Karpas-422 (cell line): ENCODE measurements around the gene LYRM4. TPM values are rescaled to one million over a fixed set of nuclear protein-coding genes. Genes with fewer than 3 reads are reported as not detected.
A peak's percentile ranks its signal among the peaks of the same experiment; 100 is the strongest.

ENCODE experiments used
- DNase-seq: peaks from one replicate; pipeline ENCODE4 v3.0.0-alpha.2; 2015
- H2AFZ ChIP-seq: fragments of 200-600 bp; sonication (generic); 2 replicates; pipeline ENCODE4 v1.6.1; 2014; ENCODE audit warnings: antibody characterized with exemption, low read length, mixed read lengths
- H3K27ac ChIP-seq: fragments of 200-600 bp; sonication (generic); 2 replicates; pipeline ENCODE4 v1.5.1; 2014; ENCODE audit warnings: mild to moderate bottlenecking, low read length, moderate library complexity
- H3K27me3 ChIP-seq: fragments of 200-600 bp; sonication (generic); 2 replicates; pipeline ENCODE4 v1.6.1; 2014; ENCODE audit warnings: low read length, mixed read lengths
- H3K36me3 ChIP-seq: fragments of 200-600 bp; sonication (generic); 2 replicates; pipeline ENCODE4 v1.6.1; 2014; ENCODE audit warnings: low read length, mixed read lengths; ENCODE audit not compliant: insufficient read depth
- H3K4me1 ChIP-seq: fragments of 200-600 bp; sonication (generic); 2 replicates; pipeline ENCODE4 v1.6.1; 2014; ENCODE audit warnings: mild to moderate bottlenecking, low read length, mixed read lengths
- H3K4me2 ChIP-seq: fragments of 200-600 bp; sonication (generic); 2 replicates; pipeline ENCODE4 v1.6.1; 2014; ENCODE audit warnings: low read length, low read depth, mild to moderate bottlenecking; ENCODE audit not compliant: poor library complexity, severe bottlenecking
- H3K4me3 ChIP-seq: fragments of 200-600 bp; sonication (generic); 2 replicates; pipeline ENCODE4 v1.5.1; 2014; ENCODE audit warnings: mild to moderate bottlenecking, antibody characterized with exemption, low read length, mixed read lengths
- H3K79me2 ChIP-seq: fragments of 200-600 bp; sonication (generic); 2 replicates; pipeline ENCODE4 v1.6.1; 2014; ENCODE audit warnings: mild to moderate bottlenecking, low read length, mixed read lengths
- H3K9ac ChIP-seq: fragments of 200-600 bp; sonication (generic); 2 replicates; pipeline ENCODE4 v1.6.0; 2014; ENCODE audit warnings: low read length
- H3K9me2 ChIP-seq: fragments of 200-600 bp; sonication (generic), shearing (Covaris generic); replicated peaks from 2 replicates; pipeline ENCODE4 v1.6.0; 2014; ENCODE audit warnings: mild to moderate bottlenecking, low read length, moderate library complexity; ENCODE audit not compliant: insufficient read depth
- H3K9me3 ChIP-seq: fragments of 300-700, 200-600 bp; sonication (generic); 2 replicates; pipeline ENCODE4 v1.6.1; 2014; ENCODE audit warnings: low read length, mixed read lengths
- H4K20me1 ChIP-seq: fragments of 200-600 bp; sonication (generic); 2 replicates; pipeline ENCODE4 v1.6.1; 2014; ENCODE audit warnings: mild to moderate bottlenecking, antibody characterized with exemption, low read length, low read depth; ENCODE audit not compliant: insufficient read depth
- total RNA-seq: library from RNA; depleted of rRNA; stranded (reverse); fragments of >200 nt; shearing (Covaris generic); gene quantifications from 2 replicates; pipeline ENCODE4 v1.2.3, GENCODE V29; 2014; ENCODE audit warnings: low replicate concordance

LYRM4 gene
- total RNA-seq, 1 experiment from 2014 or later = 50.5 TPM

DNA sequence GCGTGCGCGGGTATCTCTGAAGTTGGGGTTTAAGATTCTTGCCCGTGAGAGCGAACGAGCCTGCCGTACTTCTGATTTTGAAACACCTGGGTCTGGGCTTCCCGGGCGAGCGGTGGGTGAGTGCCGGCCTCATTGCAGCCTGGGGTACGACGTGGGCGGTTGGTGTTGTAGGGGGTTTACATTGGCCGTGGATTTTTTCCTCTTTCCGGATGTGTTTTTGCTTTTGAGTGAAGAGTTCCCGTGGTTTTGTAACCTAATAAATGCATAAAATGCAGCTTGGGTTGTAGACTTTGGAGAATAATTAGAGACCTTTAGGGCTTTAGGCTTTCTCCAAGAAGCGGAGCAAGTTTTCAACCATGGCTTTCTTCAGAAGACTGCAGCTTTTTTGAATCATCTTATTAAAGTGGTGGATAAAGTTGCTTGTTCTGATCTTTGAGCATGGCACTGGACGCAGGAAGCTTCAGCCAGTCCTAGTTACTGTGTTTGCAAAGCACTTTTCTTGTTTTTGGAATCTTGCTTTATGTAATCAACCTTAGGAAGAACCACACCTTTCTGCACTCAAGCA, 877 bp upstream of the LYRM4 start:
- peaks cover 31% of the 10 kb centered on the region for H3K4me1 ChIP-seq
- H3K4me2 ChIP-seq = peak overlapping the region; percentile 83
- H3K79me2 ChIP-seq = peaks cover 79% of the 10 kb centered on the region
- peak overlapping the region; percentile 86 for H2AFZ ChIP-seq
- H3K9me2 ChIP-seq = no peaks in the 10 kb centered on the region
- H3K4me3 ChIP-seq = peak overlapping the region; percentile 90
- H4K20me1 ChIP-seq = no peaks in the 10 kb centered on the region
- peak overlapping the region; percentile 80 for H3K9ac ChIP-seq
- H3K27me3 ChIP-seq = no peaks in the 10 kb centered on the region
- H3K36me3 ChIP-seq = peaks cover 10% of the 10 kb centered on the region; the same call in 1 of the 2 replicates
- no peaks in the 10 kb centered on the region for H3K9me3 ChIP-seq
- peak overlapping the region; percentile 81 for H3K27ac ChIP-seq
- no peak for DNase-seq

DNA sequence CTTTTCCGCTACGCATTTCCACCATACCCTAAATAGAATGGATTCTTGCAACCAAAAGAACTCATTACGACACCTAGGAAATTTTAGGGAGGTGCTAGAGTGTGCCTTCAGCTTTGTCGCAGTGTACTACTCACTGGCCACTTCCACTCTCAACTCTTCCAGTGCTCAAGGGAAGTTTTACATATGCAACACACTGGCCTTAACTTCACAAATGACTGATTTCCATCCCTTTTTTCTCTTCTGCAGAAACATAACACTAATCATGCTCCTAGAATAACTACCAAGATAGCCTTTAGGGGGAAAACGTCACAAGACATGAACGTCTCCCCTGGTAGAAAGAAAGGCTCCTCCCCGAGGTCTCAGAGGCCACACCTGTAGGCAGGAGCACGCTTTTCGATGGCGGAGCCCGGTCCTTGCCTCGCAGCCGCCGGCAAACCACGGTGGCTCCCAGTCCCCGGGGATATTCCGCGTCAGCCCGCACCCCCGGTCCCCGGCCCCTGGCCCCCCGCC, 584 bp downstream of the LYRM4 start:
- Histone ChIP-seq H4K20me1 (no peaks in the 10 kb centered on the region), H2AFZ (peak overlapping the region; percentile 65; the same call in 1 of the 2 replicates), H3K27me3 (no peaks in the 10 kb centered on the region), H3K9ac (peak overlapping the region; percentile 80), H3K4me3 (peak overlapping the region; percentile 90), H3K36me3 (peaks cover 10% of the 10 kb centered on the region; the same call in 1 of the 2 replicates), H3K4me2 (peak overlapping the region; percentile 83), H3K9me3 (no peaks in the 10 kb centered on the region), H3K4me1 (peaks cover 31% of the 10 kb centered on the region), H3K27ac (peak overlapping the region; percentile 55), H3K79me2 (peaks cover 77% of the 10 kb centered on the region), H3K9me2 (no peaks in the 10 kb centered on the region)
- DNase-seq = peak; percentile 92

DNA sequence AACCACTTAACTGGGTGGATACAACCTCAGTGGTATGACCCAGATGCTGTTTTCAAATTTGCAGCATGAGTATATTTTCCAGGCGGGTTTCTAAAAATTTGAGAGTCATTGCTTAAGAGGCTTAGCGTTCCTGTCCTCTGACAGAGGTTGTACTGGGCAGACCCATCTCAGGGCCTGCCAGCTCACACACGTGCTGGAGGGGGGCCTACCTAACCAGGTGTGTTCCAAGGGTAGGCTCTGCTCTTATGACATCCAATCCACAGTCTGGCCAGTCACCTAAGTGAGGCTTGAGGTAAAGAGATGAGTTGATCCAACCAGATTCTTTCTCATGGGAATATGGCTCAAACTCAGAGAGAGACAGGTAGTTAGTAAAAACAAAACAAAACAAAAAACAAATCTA, 1.3 kb downstream of the LYRM4 start:
- H3K4me3 ChIP-seq = peak overlapping the region; percentile 90
- no peaks in the 10 kb centered on the region for H4K20me1 ChIP-seq
- no peaks in the 10 kb centered on the region for H3K9me3 ChIP-seq
- H2AFZ ChIP-seq = no peak overlapping the region
- peaks cover 81% of the 10 kb centered on the region for H3K79me2 ChIP-seq
- H3K4me2 ChIP-seq = peak overlapping the region; percentile 83
- no peaks in the 10 kb centered on the region for H3K9me2 ChIP-seq
- H3K4me1 ChIP-seq = peaks cover 31% of the 10 kb centered on the region
- H3K27ac ChIP-seq = peak overlapping the region; percentile 55; the same call in 1 of the 2 replicates
- DNase-seq = no peak
- H3K9ac ChIP-seq = peak overlapping the region; percentile 80
- peaks cover 16% of the 10 kb centered on the region; the same call in 1 of the 2 replicates for H3K36me3 ChIP-seq
- no peaks in the 10 kb centered on the region for H3K27me3 ChIP-seq

DNA sequence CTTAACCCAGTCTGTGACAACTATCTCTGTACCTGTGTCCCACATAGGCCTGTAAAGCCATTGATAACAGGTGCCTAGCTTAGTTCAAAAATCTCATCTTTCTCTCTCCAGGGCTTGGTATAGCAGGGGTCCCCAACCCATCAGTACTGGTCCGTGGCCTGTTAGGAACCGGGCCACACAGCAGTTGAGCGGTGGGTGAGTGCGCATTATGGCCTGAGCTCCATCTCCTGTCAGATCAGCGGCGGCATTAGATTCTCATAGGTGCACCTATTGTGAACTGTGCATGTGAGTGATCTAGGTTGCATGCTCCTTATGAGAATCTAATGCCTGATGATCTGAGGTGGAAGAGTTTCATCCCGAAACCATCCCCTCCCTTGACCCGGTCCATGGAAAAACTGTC, 3.4 kb downstream of the LYRM4 start:
- Histone ChIP-seq H3K36me3 (peaks cover 28% of the 10 kb centered on the region), H3K9me3 (no peaks in the 10 kb centered on the region), H3K27me3 (no peaks in the 10 kb centered on the region), H3K4me2 (no peak overlapping the region), H3K27ac (no peak overlapping the region), H2AFZ (no peak overlapping the region), H3K4me1 (peaks cover 19% of the 10 kb centered on the region), H4K20me1 (no peaks in the 10 kb centered on the region), H3K9me2 (no peaks in the 10 kb centered on the region), H3K79me2 (peaks cover 79% of the 10 kb centered on the region), H3K4me3 (no peak overlapping the region), H3K9ac (no peak overlapping the region)
- no peak for DNase-seq

DNA sequence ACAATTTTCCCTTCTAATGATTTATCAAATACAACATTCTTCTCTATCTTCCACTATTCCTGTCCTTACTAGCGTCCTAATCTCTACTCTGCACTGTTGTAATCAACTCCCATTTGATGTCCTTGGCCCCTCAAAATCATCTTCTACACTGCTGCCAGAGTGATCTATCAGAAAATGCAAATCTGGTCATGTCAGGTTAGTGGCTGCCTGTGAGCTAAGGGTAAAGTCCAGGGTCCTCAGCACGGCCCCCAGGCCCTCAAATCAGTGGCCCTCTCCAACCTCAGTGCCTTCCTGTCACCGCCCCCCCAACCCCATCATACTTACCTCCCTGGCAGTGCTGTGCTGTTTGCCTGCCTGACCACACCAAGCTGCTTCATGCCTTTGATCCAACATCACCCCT, 3.8 kb downstream of the LYRM4 start:
- Histone ChIP-seq H3K4me1 (peaks cover 15% of the 10 kb centered on the region), H3K9me2 (no peaks in the 10 kb centered on the region), H3K36me3 (peaks cover 28% of the 10 kb centered on the region), H3K4me3 (no peak overlapping the region), H3K27ac (no peak overlapping the region), H3K79me2 (peaks cover 79% of the 10 kb centered on the region), H4K20me1 (no peaks in the 10 kb centered on the region), H3K4me2 (no peak overlapping the region), H3K9ac (no peak overlapping the region), H2AFZ (no peak overlapping the region), H3K27me3 (no peaks in the 10 kb centered on the region), H3K9me3 (no peaks in the 10 kb centered on the region)
- DNase-seq = no peak

DNA sequence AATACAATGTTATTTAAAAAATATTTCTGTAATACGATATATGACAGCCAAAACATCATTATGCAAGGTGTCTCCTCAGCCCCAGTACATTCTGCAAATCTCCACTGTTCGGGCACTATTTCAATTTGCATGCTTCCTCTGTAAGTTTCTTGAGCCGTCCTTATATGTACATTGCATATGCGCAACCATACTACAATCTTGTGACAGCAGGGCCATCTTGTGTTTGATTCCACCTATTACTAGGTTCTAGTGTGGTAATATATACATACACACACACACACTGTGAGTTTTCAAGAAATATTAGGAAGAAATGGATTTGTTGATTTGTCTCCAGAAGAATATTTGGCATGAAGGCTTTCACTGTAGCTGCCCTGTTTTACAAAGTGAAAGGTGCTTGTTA, 9.8 kb downstream of the LYRM4 start:
- H3K79me2 ChIP-seq = peaks cover 93% of the 10 kb centered on the region
- no peak for DNase-seq

DNA sequence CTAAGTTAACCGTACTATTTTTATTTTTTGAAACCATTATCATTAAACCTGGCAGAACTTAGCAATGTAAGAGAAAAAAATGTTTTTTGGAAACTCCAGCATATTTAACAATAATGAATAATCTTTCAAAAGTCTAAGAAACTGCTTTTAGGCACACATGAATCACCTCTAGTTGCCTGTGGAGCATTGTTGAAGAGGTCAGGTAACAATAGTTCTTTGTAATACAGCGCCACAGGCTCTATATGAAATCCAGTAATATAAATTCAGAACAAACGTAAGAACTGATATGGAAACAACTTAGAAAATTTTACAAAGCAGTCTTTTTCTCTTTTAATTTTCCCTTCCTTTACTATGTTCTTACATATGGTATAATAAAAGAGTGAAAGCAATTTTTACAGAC, 10.3 kb downstream of the LYRM4 start:
- no peaks in the 10 kb centered on the region for H3K27me3 ChIP-seq
- no peak overlapping the region for H3K4me2 ChIP-seq
- peaks cover 93% of the 10 kb centered on the region for H3K79me2 ChIP-seq
- no peak overlapping the region for H3K27ac ChIP-seq
- no peaks in the 10 kb centered on the region for H3K9me2 ChIP-seq
- peaks cover 3% of the 10 kb centered on the region; the same call in 1 of the 2 replicates for H3K4me1 ChIP-seq
- no peak overlapping the region for H2AFZ ChIP-seq
- no peaks in the 10 kb centered on the region for H4K20me1 ChIP-seq
- no peak for DNase-seq
- no peak overlapping the region for H3K9ac ChIP-seq
- peaks cover 25% of the 10 kb centered on the region for H3K36me3 ChIP-seq
- H3K9me3 ChIP-seq = no peaks in the 10 kb centered on the region
- H3K4me3 ChIP-seq = no peak overlapping the region

More for the DNA sequence above, 9.8 kb downstream of the LYRM4 start:
- Histone ChIP-seq H3K9me3 (no peaks in the 10 kb centered on the region), H3K4me2 (no peak overlapping the region), H3K4me1 (peaks cover 3% of the 10 kb centered on the region; the same call in 1 of the 2 replicates), H2AFZ (no peak overlapping the region), H3K9ac (no peak overlapping the region), H3K36me3 (peaks cover 25% of the 10 kb centered on the region), H3K9me2 (no peaks in the 10 kb centered on the region), H3K27ac (no peak overlapping the region), H4K20me1 (no peaks in the 10 kb centered on the region), H3K4me3 (no peak overlapping the region), H3K27me3 (no peaks in the 10 kb centered on the region)

DNA sequence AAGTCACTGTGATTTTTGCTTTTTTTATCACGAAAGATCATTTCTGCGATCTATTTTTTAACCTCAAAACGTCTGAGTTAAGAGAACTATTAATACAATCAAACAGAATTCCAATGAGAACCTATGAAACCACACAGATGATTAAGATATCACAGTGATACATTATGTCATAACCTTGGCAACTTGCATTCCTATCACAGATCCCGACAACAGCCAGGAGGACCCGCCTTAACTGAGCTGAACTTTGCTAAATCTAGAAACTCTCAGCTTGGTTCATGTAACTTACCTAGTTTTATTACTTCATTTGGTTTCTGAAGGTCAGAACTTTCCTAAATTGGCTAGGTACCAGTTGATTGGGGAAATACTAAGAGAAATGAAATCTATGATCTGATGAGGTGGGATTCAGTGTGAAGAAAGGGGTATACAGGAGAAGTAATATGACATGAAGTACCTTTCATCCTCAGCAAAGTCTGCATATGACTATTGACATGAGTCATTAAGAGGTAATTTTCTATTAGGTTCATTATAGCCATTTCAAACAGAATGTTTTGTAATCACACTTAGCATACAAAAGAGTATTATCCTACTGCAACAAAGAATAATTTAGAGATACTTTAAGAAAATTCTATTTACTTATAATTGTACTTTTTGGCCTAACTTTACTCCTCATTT, 11.2 kb downstream of the LYRM4 start:
- H3K36me3 ChIP-seq = peaks cover 21% of the 10 kb centered on the region
- no peak overlapping the region for H3K4me3 ChIP-seq
- peaks cover 3% of the 10 kb centered on the region; the same call in 1 of the 2 replicates for H3K4me1 ChIP-seq
- no peaks in the 10 kb centered on the region for H3K27me3 ChIP-seq
- H4K20me1 ChIP-seq = no peaks in the 10 kb centered on the region
- H3K79me2 ChIP-seq = peaks cover 91% of the 10 kb centered on the region
- DNase-seq = no peak
- H3K9me2 ChIP-seq = no peaks in the 10 kb centered on the region
- no peaks in the 10 kb centered on the region for H3K9me3 ChIP-seq
- H3K9ac ChIP-seq = no peak overlapping the region
- H3K27ac ChIP-seq = no peak overlapping the region
- H3K4me2 ChIP-seq = no peak overlapping the region
- H2AFZ ChIP-seq = no peak overlapping the region
